Pancreas (tissue), 10 donors: Measurements from ENCODE around the gene SLC48A1. TPM values are rescaled to one million over a fixed set of nuclear protein-coding genes. Genes with fewer than 3 reads are reported as not detected.

Experiments
- ATAC-seq, 4 donors: fragments of 200-7000 bp; cut with Tn5 transposase; one replicate each; pipeline versions ENCODE4 v1.8.0 to v1.9.1; 2020; ENCODE audit warnings: mild to moderate bottlenecking in 4 of 4, moderate library complexity in 4 of 4
- DNase-seq, 6 donors: peaks; one replicate each; pipeline ENCODE4 v3.0.0-alpha.2; 2020
- FAIRE-seq: peaks from 2 replicates; lab custom pipeline; 2012; peaks lifted over from hg19 to GRCh38; lab: Jason Lieb, UNC
- H3K27ac ChIP-seq, 4 donors: fragments of 200-600 bp; sonication (generic); 1 replicate in 3 of 4; 2 replicates in 1 of 4; pipeline versions ENCODE4 v1.5.0 to v1.8.0; 2020
- H3K27me3 ChIP-seq, 4 donors: fragments of 200-600 bp; one replicate each; pipeline ENCODE4 v1.8.0; 2021
- H3K36me3 ChIP-seq, 3 donors: fragments of 200-600 bp; sonication (generic) in 1 of 3; one replicate each; pipeline versions ENCODE4 v1.5.0 to v1.8.0; 2020 to 2021
- H3K4me1 ChIP-seq, 3 donors: fragments of 200-600 bp; one replicate each; pipeline ENCODE4 v1.8.0; 2021
- H3K4me3 ChIP-seq, 4 donors: fragments of 200-600 bp; sonication (generic) in 2 of 4; one replicate each; pipeline versions ENCODE4 v1.5.0 to v1.8.0; 2020 to 2021
- H3K9me3 ChIP-seq, 4 donors: fragments of 200-600 bp; one replicate each; pipeline ENCODE4 v1.8.0; 2021
- CTCF ChIP-seq, 4 donors: fragments of 200-600 bp; sonication (generic) in 3 of 4; IDR thresholded peaks; one replicate each; pipeline versions ENCODE4 v1.5.0 to v1.8.0; 2021; ENCODE audit warnings: antibody characterized with exemption in 4 of 4
- WGBS, 2 donors: extraction: QIAGEN DNeasy Blood & Tissue Kit; methylation state at CpG; one replicate each; pipeline ENCODE4 v1.1.7; 2013; 5-methylcytosine and 5-hydroxymethylcytosine counted together
- intact Hi-C, 3 donors: fragments of 100-400 bp; cut with DNase I; formaldehyde crosslinking; loops; one replicate each; pipeline versions ENCODE4 v1.11.1 to v1.14.2; 2022
- polyA plus RNA-seq, 2 donors: library from polyadenylated mRNA; stranded (reverse); fragments of 200-250 nt; gene quantifications; one replicate each; pipeline ENCODE4 v1.2.3, GENCODE V29; 2013
- total RNA-seq, 6 donors: library from RNA; stranded (reverse); fragmentation: NEBNext Ultra II Directional in 4 of 6; extraction: Animal tissue kit (Norgen Biotek cat#: 25700) in 4 of 6; gene quantifications; one replicate each; pipeline versions ENCODE4 v1.2.1 to v1.2.4, GENCODE V29; 2021 to 2023
- donor health status: healthy with polysubstance abuse.
- donor health status: DM: no; HTN: no; CAD: no; lungs with moderate emphysema.
- donor health status: DM: no; HTN: no; CAD: no.
- donor health status: control.
- donor health status: control.
- donor health status: Bipolar disorder and iron deficiency.
- donor health status: DM: yes; HTN: yes; CAD: no.
- donor health status: DM: no; HTN: no; CAD: no.
- donor health status: DM: no; HTN: no; CAD: no.
- donor health status: DM: yes; HTN: yes; CAD: no.

SLC48A1 gene
- total and polyA plus RNA-seq, 8 donors, result 12.2 to 17.2 (median 13.8) TPM

DNA sequence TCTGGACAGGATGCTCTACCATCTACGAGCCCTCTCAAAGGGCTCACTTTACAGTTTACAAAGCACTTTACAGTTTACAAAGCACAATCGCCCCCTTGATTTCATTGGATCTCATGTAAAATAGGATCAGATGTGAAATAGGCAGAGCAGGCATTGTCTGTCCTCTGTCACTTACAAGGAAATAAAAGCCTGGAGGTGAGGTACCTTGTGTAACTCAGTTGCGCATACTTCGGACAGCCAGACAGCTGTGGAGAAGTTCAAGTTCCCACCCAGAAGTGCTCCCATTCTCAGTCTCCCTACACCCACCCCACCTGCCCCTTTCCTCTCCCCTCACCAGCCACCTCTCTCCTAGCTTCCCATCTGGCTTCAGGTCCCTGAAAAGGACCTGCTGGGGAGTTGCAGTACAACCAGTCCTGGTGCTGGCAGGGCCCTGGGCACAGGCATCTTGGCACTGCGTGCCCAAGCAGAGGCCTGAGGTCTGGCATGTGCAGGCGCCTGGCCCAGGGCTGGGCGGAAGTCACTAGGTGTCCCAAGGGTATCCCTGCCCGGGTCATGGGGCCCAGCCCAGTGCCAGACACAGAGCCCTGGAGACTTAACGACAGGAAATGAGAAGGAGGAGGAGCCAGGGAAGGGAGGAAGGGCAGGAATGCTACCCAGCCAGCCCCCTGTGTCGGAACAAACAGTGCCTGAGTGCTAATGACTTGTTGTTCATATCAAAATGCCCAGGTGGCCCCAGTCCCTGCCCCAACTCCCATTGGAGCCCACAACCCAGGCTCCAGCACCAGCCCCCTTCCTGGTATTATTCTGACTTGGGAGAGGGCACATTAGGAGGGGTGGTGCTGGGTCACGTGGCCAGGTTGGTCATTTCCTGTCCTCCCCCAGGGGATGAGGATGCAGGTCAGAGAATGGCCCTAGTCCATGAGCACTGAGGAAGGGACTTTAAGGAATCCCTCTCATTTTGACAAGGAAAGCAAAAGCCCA is 19.7 kb upstream of the SLC48A1 start:
- intact Hi-C loops, result no loop called here
- no peak for FAIRE-seq
- WGBS, 2 donors, result 61 to 63% methylated on average over 11 of the region's 11 CpGs
- peak; percentile 48 to 60 (median 58) for ATAC-seq
- no peak for TF ChIP-seq CTCF (IDR thresholded peaks at IDR 0.05)
- Histone ChIP-seq H3K36me3 (no peaks in the 10 kb centered on the region), H3K4me1 (peaks cover 3 to 30% (median 19%) of the 10 kb centered on the region in 3 donors), H3K9me3 (no peaks in the 10 kb centered on the region), H3K27ac (peak overlapping the region; percentile 35 to 67 (median 60)), H3K4me3 (no peak overlapping the region), H3K27me3 (no peaks in the 10 kb centered on the region)
- DNase-seq, result peak in 5 of 6 donors; percentile 45 to 76 (median 64)

- DNase-seq, result no peak
- H3K36me3 ChIP-seq, result no peaks in the 10 kb centered on the region
- no peak for TF ChIP-seq CTCF (IDR thresholded peaks at IDR 0.05)
- no peak for FAIRE-seq
- H3K9me3 ChIP-seq, result no peaks in the 10 kb centered on the region
- H3K27ac ChIP-seq, result peak overlapping the region; percentile 35 to 67 (median 60)
- no peak for ATAC-seq
- no peaks in the 10 kb centered on the region for H3K27me3 ChIP-seq
- intact Hi-C loops, result no loop called here
- 74% methylated on average over 4 of the region's 4 CpGs for WGBS, 2 donors
- H3K4me3 ChIP-seq, result no peak overlapping the region
- H3K4me1 ChIP-seq, result peaks cover 3 to 34% (median 19%) of the 10 kb centered on the region in 3 donors
Measured at GRCh38 chr12:47754126-47754525, 18.9 kb upstream of the SLC48A1 start.

DNA sequence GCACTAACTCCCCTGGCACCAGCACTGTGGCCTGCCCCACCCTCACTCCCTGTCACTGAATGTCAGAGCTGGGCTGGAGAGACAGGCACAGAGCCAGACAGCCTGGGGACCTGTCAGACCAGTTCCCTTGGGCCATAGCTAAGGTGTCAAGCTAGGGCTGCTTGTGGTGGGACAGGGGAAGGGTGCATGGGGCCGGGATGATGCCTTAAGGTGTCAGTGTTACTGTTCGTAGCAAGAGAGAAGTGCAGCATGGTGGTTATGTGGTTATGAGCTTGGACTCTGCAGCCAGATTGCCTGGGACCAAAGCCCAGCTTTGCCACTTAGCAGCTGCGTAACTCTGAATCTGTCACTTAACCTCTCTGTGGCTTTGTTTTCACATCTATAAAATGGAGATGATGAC is 18.2 kb upstream of the SLC48A1 start:
- peak; percentile 58 to 74 (median 66) for ATAC-seq
- H3K4me3 ChIP-seq, result no peak overlapping the region

GRCh38 chr12:47755655-47756562 is 17.1 kb upstream of the SLC48A1 start:
- ATAC-seq, result peak in 1 of 4 donors; percentile 5
- no peaks in the 10 kb centered on the region for H3K36me3 ChIP-seq
- peak overlapping the region in 2 of 4 donors; percentile 55 to 67 for H3K27ac ChIP-seq
- intact Hi-C loops, result no loop called here
- peak in 1 of 6 donors; percentile 34 for DNase-seq
- 73 to 75% methylated on average over 12 of the region's 12 CpGs for WGBS, 2 donors
- no peak for TF ChIP-seq CTCF (IDR thresholded peaks at IDR 0.05)
- H3K4me1 ChIP-seq, result peaks cover 3 to 34% (median 19%) of the 10 kb centered on the region in 3 donors
- FAIRE-seq, result no peak
- no peak overlapping the region for H3K4me3 ChIP-seq
- H3K9me3 ChIP-seq, result no peaks in the 10 kb centered on the region
- no peaks in the 10 kb centered on the region for H3K27me3 ChIP-seq

More for the DNA sequence above, 18.2 kb upstream of the SLC48A1 start:
- peaks cover 3 to 34% (median 19%) of the 10 kb centered on the region in 3 donors for H3K4me1 ChIP-seq
- H3K36me3 ChIP-seq, result no peaks in the 10 kb centered on the region
- H3K9me3 ChIP-seq, result no peaks in the 10 kb centered on the region
- no peaks in the 10 kb centered on the region for H3K27me3 ChIP-seq
- intact Hi-C loops, result no loop called here
- TF ChIP-seq CTCF (IDR thresholded peaks at IDR 0.05), result no peak
- DNase-seq (peak; percentile 75 to 91 (median 82)), FAIRE-seq (no peak)
- 14 to 17% methylated on average over 3 of the region's 3 CpGs for WGBS, 2 donors
- peak overlapping the region; percentile 35 to 67 (median 60) for H3K27ac ChIP-seq
